Natural killer cell (primary cell): ENCODE data around the gene SLC20A1. TPM values are rescaled to one million over a fixed set of nuclear protein-coding genes. Genes with fewer than 3 reads are reported as not detected.
A peak's percentile ranks its signal among the peaks of the same experiment; 100 is the strongest.
"Not testable (repeated sequence)": the region's sequence is repeated elsewhere in the genome, so short reads cannot be mapped to it uniquely, and the experiment has no call there.

Source experiments
- ATAC-seq, 3 donors: fragments of 150-1000 bp in 2 of 3; fragments of 200-7000 bp in 1 of 3; cut with Tn5 transposase; 1 replicate in 1 of 3; 2 replicates in 2 of 3; pipeline ENCODE4 v1.10.0; 2021; ENCODE audit warnings: mild to moderate bottlenecking in 2 of 3, moderate library complexity in 2 of 3
- DNase-seq, 2 donors: peaks; one replicate each; pipeline versions ENCODE4 v3.0.0 to v3.0.0-alpha.2; 2013 to 2021; ENCODE audit warnings: mixed read lengths in 1 of 2
- H3K27ac ChIP-seq: one replicate; pipeline ENCODE4 v1.5.1; 2013; ENCODE audit warnings: mild to moderate bottlenecking, low read length
- H3K27me3 ChIP-seq: one replicate; pipeline ENCODE4 v1.6.1; 2013; ENCODE audit warnings: low read length; ENCODE audit not compliant: control insufficient read depth, insufficient read depth
- H3K36me3 ChIP-seq: one replicate; pipeline ENCODE4 v1.6.1; 2013; ENCODE audit warnings: low read length; ENCODE audit not compliant: control insufficient read depth, insufficient read depth
- H3K4me1 ChIP-seq: one replicate; pipeline ENCODE4 v1.6.1; 2013; ENCODE audit warnings: low read length; ENCODE audit not compliant: control insufficient read depth, insufficient read depth
- H3K4me3 ChIP-seq: one replicate; pipeline ENCODE4 v1.5.1; 2013; ENCODE audit warnings: low read length
- H3K9me3 ChIP-seq: one replicate; pipeline ENCODE4 v1.6.1; 2013; ENCODE audit warnings: low read length; ENCODE audit not compliant: control insufficient read depth, insufficient read depth
- H3K27ac Mint-ChIP-seq, 2 donors: one replicate each; pipeline ENCODE4 v1.8.0; 2022; ENCODE audit warnings: mild to moderate bottlenecking in 2 of 2, mixed read lengths in 2 of 2, moderate library complexity in 1 of 2
- H3K27me3 Mint-ChIP-seq, 2 donors: one replicate each; pipeline ENCODE4 v1.8.0; 2022; ENCODE audit warnings: low read depth in 2 of 2, mixed read lengths in 2 of 2
- H3K36me3 Mint-ChIP-seq: one replicate; pipeline ENCODE4 v1.8.0; 2022; ENCODE audit warnings: mixed read lengths
- H3K4me1 Mint-ChIP-seq, 2 donors: one replicate each; pipeline ENCODE4 v1.8.0; 2022; ENCODE audit warnings: mixed read lengths in 2 of 2
- H3K4me3 Mint-ChIP-seq: one replicate; pipeline ENCODE4 v1.8.0; 2022; ENCODE audit warnings: mild to moderate bottlenecking, moderate library complexity, mixed read lengths
- H3K9me3 Mint-ChIP-seq, 2 donors: one replicate each; pipeline ENCODE4 v1.8.0; 2022; ENCODE audit warnings: mixed read lengths in 2 of 2
- WGBS: methylation state at CpG from one replicate; pipeline ENCODE4 v1.1.7; 2013; ENCODE audit warnings: missing lambda C conversion rate; ENCODE audit not compliant: insufficient coverage; 5-methylcytosine and 5-hydroxymethylcytosine counted together
- intact Hi-C: fragments of 100-400 bp; cut with micrococcal nuclease; formaldehyde crosslinking; loops from one replicate; pipeline ENCODE4 v1.14.2; 2022
- total RNA-seq, 4 donors: library from RNA; stranded (reverse); fragments of 120-200 nt in 1 of 4; gene quantifications; one replicate each; pipeline versions ENCODE4 v1.2.3 to v1.2.4, GENCODE V29; 2013 to 2022
- TF ChIP-seq, protein P1 (sequence below): fragments of 200-600 bp; IDR thresholded peaks from one replicate; pipeline ENCODE4 v1.8.0; 2022; ENCODE audit warnings: antibody characterized with exemption

The SLC20A1 gene
- total RNA-seq, 3 donors from 2014 or later (not counting 1 experiment from before 2014, with no cell fraction given): 193 to 241 (median 233) TPM

DNA sequence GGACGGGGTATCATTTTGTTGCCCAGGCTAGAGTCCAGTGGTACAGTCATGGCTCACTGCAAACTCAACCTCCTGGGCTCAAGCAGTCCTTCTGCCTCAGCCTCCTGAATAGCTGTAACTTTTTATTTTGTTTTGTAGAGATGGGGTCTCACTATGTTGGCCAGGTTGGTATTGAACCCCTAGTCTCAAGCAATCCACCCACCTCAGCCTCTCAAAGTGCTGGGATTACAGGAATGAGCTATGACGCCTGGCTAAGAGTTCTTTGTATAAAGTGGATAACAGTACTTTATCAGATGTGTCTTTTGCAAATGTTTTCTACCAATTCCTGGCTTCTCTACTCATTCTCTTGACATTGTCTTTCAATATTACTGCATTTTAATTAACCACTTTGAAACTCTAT is 57.9 kb downstream of the SLC20A1 start:
- no peaks in the 10 kb centered on the region for H3K27me3 Mint-ChIP-seq
- no peaks in the 10 kb centered on the region for H3K9me3 Mint-ChIP-seq
- H3K4me1 Mint-ChIP-seq: peaks cover 44 to 47% of the 10 kb centered on the region in 2 donors
- TF ChIP-seq, protein P1, sequence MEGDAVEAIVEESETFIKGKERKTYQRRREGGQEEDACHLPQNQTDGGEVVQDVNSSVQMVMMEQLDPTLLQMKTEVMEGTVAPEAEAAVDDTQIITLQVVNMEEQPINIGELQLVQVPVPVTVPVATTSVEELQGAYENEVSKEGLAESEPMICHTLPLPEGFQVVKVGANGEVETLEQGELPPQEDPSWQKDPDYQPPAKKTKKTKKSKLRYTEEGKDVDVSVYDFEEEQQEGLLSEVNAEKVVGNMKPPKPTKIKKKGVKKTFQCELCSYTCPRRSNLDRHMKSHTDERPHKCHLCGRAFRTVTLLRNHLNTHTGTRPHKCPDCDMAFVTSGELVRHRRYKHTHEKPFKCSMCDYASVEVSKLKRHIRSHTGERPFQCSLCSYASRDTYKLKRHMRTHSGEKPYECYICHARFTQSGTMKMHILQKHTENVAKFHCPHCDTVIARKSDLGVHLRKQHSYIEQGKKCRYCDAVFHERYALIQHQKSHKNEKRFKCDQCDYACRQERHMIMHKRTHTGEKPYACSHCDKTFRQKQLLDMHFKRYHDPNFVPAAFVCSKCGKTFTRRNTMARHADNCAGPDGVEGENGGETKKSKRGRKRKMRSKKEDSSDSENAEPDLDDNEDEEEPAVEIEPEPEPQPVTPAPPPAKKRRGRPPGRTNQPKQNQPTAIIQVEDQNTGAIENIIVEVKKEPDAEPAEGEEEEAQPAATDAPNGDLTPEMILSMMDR: no peak
- Histone ChIP-seq H3K4me3 (no peak overlapping the region), H3K9me3 (no peaks in the 10 kb centered on the region), H3K36me3 (no peaks in the 10 kb centered on the region), H3K4me1 (peaks cover 33% of the 10 kb centered on the region), H3K27ac (no peak overlapping the region), H3K27me3 (no peaks in the 10 kb centered on the region)
- H3K36me3 Mint-ChIP-seq: no peaks in the 10 kb centered on the region
- H3K27ac Mint-ChIP-seq: no peak overlapping the region
- no peak overlapping the region for H3K4me3 Mint-ChIP-seq
- ATAC-seq: no peak
- 0% methylated on average over 1 of the region's 2 CpGs for WGBS
- no peak for DNase-seq
- intact Hi-C loops: no loop called here

DNA sequence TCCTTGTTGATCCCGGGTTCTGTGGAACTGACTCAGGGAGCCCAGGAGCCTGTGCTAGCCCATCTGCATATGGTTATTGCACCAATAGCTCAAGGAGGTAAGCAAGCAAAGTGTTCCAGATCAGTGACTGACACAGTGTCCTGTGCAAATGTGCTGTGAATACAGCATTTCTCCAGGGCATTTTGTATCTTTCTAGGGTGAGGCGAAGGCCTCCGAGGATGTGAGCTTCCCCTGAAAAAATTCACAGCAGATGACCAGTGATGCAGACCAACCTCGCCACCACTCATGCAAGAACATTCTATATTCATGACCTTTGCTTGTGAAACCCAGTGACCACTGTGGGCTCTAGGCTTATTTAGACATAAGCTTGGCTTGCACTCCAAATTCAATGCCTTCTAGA is 59.8 kb downstream of the SLC20A1 start:
- H3K4me1 ChIP-seq: peaks cover 41% of the 10 kb centered on the region
- no peaks in the 10 kb centered on the region for H3K36me3 ChIP-seq
- 82% methylated on average over 4 of the region's 4 CpGs for WGBS
- H3K4me3 ChIP-seq: no peak overlapping the region
- H3K27ac Mint-ChIP-seq: no peak overlapping the region
- H3K9me3 Mint-ChIP-seq: no peaks in the 10 kb centered on the region
- intact Hi-C loops: no loop called here
- ATAC-seq: no peak
- no peaks in the 10 kb centered on the region for H3K9me3 ChIP-seq
- no peaks in the 10 kb centered on the region for H3K27me3 Mint-ChIP-seq
- no peaks in the 10 kb centered on the region for H3K27me3 ChIP-seq
- no peak overlapping the region for H3K27ac ChIP-seq
- H3K4me3 Mint-ChIP-seq: no peak overlapping the region
- no peaks in the 10 kb centered on the region for H3K36me3 Mint-ChIP-seq
- DNase-seq: no peak
- TF ChIP-seq, protein P1: no peak
- peaks cover 44 to 53% of the 10 kb centered on the region in 2 donors for H3K4me1 Mint-ChIP-seq

DNA sequence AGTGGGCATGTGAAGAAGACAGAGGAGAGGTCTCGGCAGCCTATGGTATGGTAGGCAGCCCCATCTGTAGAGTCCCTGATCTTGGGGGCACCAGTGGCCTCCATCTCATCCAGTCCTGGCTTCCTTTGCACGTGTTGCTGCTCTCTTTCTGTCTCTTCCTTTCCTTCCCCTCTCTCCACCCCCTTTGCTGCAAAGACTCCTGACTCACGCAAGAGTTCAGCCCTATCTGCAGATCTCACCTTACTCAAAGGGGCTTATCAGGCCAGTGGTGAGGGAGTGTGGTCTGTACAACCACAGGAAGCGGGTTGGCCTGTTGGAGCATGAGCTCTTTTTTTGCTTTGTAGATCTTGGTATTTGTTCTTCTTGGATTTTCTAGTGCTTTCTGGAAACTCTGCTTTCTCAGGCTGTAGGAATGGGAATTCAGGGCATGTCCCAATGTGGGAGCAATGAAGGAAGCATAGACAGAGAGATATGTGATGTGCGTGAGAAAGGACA is 60.5 kb downstream of the SLC20A1 start:
- no peaks in the 10 kb centered on the region for H3K27me3 ChIP-seq
- intact Hi-C loops: no loop called here
- Mint-ChIP-seq H3K27ac (peak overlapping the region in 1 of 2 donors; percentile 37), H3K9me3 (no peaks in the 10 kb centered on the region), H3K36me3 (no peaks in the 10 kb centered on the region), H3K4me3 (peak overlapping the region; percentile 42), H3K4me1 (peaks cover 41 to 58% of the 10 kb centered on the region in 2 donors), H3K27me3 (peaks cover 0 to 2% of the 10 kb centered on the region in 2 donors)
- peaks cover 44% of the 10 kb centered on the region for H3K4me1 ChIP-seq
- no peak overlapping the region for H3K27ac ChIP-seq
- no peaks in the 10 kb centered on the region for H3K36me3 ChIP-seq
- ATAC-seq (peak; percentile 74 to 90 (median 88)), DNase-seq (peak in 1 of 2 donors; percentile 66)
- no peak overlapping the region for H3K4me3 ChIP-seq
- no peaks in the 10 kb centered on the region for H3K9me3 ChIP-seq
- 14% methylated on average over 4 of the region's 5 CpGs for WGBS
- TF ChIP-seq, protein P1: no peak

DNA sequence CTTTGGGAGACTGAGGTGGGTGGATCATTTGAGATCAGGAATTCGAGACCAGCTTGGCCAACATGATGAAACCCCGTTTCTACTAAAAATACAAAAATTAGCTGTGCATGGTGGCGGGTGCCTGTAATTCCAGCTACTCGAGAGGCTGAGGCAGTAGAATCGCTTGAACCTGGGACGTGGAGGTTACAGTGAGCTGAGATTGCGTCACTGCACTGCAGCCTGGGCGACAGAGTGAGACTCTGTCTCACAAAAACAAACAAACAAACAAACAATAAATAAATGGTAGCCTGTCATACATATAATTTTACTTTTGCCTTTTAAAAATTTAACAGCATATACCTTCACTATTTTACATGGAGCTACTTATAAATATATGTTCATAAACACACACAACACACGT is 61.2 kb downstream of the SLC20A1 start:
- H3K4me3 ChIP-seq, intact Hi-C loops, H3K27me3 ChIP-seq, H3K9me3 ChIP-seq, ATAC-seq, H3K9me3 Mint-ChIP-seq, H3K27me3 Mint-ChIP-seq, H3K36me3 ChIP-seq, H3K27ac ChIP-seq, H3K27ac Mint-ChIP-seq, DNase-seq, H3K36me3 Mint-ChIP-seq: not testable (repeated sequence)
- Mint-ChIP-seq H3K4me3 (peak overlapping the region; percentile 42), H3K4me1 (peaks cover 41 to 61% of the 10 kb centered on the region in 2 donors)
- WGBS: 89% methylated on average over 8 of the region's 9 CpGs
- H3K4me1 ChIP-seq: peaks cover 44% of the 10 kb centered on the region
